Adipose tissue (tissue), 3 donors: Measurements from ENCODE around the gene TMEM218. TPM values are rescaled to one million over a fixed set of nuclear protein-coding genes. Genes with fewer than 3 reads are reported as not detected.

ENCODE experiments used
- polyA plus RNA-seq, 3 donors: library from polyadenylated mRNA; stranded (reverse); fragments of 200-250 nt; gene quantifications; one replicate each; pipeline ENCODE4 v1.2.3, GENCODE V29; 2013
- donor health status: healthy with polysubstance abuse.
- donor health status: Bipolar disorder and iron deficiency.
- donor health status: healthy.

TMEM218 gene
- polyA plus RNA-seq, 3 donors, result 18.0 to 37.5 (median 31.9) TPM

Other genes with a start within 250 kb of the TMEM218 start
- gene ROBO3, start 246.2 kb downstream of the TMEM218 start, polyA plus RNA-seq, result 10 to 100 TPM in 2 of 3 donors, 1 to 10 TPM in 1; 5.2 to 44.8 (median 21.7) TPM
- 10 to 100 TPM in 2 of 3 donors, 1 to 10 TPM in 1; 3.7 to 61.0 (median 41.9) TPM for gene ROBO4, start 213.8 kb downstream of the TMEM218 start, polyA plus RNA-seq
- gene HEPN1, start 192.4 kb downstream of the TMEM218 start, polyA plus RNA-seq, result 1 to 10 TPM in 1 of 3 donors, under 1 TPM in 2; 0.28 to 2.3 (median 0.34) TPM
- gene HEPACAM, start 175.6 kb downstream of the TMEM218 start, polyA plus RNA-seq, result 10 to 100 TPM in 1 of 3 donors, 1 to 10 TPM in 2; 2.6 to 19.6 (median 4.7) TPM
- gene CCDC15, start 157.4 kb downstream of the TMEM218 start, polyA plus RNA-seq, result 1 to 10 TPM in 1 of 3 donors, under 1 TPM in 2; 0.43 to 1.7 (median 0.60) TPM
- 1 to 10 TPM in 2 of 3 donors, under 1 TPM in 1; 0.64 to 2.4 (median 1.8) TPM for gene SLC37A2, start 48.3 kb downstream of the TMEM218 start, polyA plus RNA-seq
- 1 to 10 TPM in 2 of 3 donors, under 1 TPM in 1; 0.77 to 3.5 (median 1.3) TPM for gene PKNOX2, start 53.1 kb upstream of the TMEM218 start, polyA plus RNA-seq